GM18907 (cell line): ENCODE data around the gene SNTG2.

ENCODE experiments used
- ATAC-seq: cut with Tn5 transposase; IDR thresholded peaks from one replicate; pipeline ENCODE4 v1.9.1; 2021; ENCODE audit warnings: mild to moderate bottlenecking, moderate library complexity; ENCODE audit not compliant: unreplicated experiment

SNTG2 gene

GRCh38 chr2:1259746-1260145 lies 309.1 kb downstream of the SNTG2 start:
- ATAC-seq, result no peak

- no peak for ATAC-seq
Measured at GRCh38 chr2:1262609-1263008, 312.0 kb downstream of the SNTG2 start.

DNA sequence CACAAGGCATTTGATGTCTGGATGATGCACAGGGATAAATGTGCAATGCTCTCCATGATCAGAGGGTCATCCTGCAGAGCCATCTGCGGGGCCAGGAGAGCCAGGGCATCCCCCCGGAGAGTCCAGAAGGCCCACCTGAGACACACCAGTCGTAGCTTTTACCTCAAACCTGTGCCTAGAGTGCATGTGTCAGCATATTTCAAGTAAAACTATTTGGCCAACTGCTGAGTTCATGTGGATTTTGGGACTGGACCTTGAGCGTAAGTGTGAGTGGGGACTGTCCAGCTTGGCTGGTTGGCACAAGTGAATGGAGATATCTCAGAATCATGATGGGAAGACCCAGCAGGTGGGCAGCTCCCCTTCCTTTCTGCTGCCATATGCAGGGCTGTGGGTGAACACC lies 314.8 kb downstream of the SNTG2 start:
- ATAC-seq, result no peak

- no peak for ATAC-seq
Measured at GRCh38 chr2:1266351-1266750, 315.7 kb downstream of the SNTG2 start.

GRCh38 chr2:1268034-1268433 lies 317.4 kb downstream of the SNTG2 start:
- ATAC-seq, result no peak

DNA sequence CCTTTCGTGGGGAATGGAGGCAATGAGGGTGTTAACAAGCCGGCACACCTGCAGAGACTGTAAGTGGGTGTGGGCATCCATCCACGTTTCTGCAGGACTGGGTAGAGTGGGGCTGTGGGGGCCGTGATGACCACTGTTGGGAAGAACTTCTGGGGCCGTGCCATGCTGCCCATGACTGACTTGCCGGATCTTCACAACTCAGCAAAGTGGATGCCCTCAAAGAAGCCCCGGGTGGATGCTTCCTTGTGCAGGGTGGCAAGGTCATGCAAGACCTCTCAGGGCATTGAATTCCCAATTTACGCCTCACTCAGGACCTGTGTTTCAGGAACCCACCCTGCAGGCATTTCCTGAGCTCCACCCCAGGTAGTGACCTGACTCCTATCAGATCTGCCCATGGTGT lies 319.2 kb downstream of the SNTG2 start:
- no peak for ATAC-seq

DNA sequence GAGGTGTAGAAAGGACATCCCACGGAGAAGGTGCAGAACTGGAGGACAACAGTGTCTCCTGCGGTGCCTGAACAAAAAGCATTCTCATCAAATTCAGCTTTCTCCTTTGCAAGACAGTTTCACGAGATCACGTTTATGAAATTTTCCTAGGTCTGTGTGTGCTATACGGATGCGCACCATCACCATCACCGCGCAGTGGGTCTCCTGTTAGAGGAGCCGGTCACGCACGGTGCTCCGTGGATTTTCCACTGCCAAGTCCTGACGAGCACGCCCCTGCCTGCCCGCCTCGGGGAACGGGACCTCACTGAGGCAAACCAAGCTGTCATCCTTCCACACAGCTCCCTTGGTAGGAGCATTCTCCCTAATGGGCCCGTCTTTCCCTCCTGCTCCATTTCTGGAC lies 322.2 kb downstream of the SNTG2 start:
- ATAC-seq, result no peak

- no peak for ATAC-seq
Measured at GRCh38 chr2:1277634-1278033, 327.0 kb downstream of the SNTG2 start.

DNA sequence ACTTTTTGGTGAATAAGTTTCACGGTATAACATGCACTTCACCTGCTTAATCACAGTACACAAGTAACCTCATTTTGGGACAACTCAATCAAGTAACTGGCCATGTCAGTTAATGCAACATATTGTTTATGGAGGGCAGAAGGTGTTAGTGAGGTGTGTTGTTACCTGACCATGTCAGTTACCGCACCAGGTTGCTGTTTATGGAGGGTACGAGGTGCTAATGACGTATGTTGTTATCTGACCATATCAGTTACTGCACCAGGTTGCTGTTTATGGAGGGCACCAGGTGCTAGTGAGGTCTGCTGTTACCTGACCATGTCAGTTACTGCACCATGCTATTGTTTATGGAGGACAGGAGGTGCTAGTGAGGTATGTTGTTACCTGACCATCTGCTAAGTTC lies 327.5 kb downstream of the SNTG2 start:
- ATAC-seq, result no peak

DNA sequence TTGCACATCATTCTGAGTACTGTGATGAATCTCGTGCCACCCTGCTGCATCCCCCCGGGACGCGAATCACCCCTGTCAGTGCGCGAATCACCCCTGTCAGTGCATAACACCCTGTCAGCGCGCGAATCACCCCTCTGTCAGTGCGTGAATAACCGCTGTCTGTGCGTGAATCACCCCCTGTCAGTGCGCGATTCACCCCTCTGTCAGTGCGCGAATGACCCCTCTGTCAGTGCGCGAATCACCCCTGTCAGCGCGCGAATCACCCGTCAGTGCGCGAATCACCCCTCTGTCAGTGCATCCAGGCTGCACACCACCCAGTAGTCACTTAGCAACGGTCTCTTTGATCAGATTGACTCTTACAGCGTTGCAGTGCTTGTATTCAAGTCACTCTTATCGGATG lies 328.2 kb downstream of the SNTG2 start:
- ATAC-seq, result no peak

DNA sequence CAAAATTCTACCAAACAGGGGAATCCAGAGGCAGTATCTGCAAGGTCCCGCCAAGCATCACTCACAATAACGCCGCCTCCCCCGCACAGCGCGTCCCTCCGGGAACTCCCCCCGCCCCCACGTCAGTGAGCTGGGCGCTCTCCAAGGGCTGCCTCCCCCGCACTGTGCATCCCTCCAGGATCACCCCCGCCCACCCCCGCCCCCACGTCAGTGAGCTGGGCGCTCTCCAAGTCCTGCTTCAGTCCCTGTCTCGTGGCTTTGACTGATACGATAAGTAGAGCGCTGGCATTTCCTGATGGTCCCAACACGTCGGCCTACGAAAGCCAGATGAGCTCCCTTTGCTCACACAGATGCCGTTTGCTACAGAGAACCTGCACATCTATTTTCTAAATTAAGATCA lies 331.9 kb downstream of the SNTG2 start:
- ATAC-seq, result no peak

GRCh38 chr2:1283020-1283801 lies 332.6 kb downstream of the SNTG2 start:
- no peak for ATAC-seq

DNA sequence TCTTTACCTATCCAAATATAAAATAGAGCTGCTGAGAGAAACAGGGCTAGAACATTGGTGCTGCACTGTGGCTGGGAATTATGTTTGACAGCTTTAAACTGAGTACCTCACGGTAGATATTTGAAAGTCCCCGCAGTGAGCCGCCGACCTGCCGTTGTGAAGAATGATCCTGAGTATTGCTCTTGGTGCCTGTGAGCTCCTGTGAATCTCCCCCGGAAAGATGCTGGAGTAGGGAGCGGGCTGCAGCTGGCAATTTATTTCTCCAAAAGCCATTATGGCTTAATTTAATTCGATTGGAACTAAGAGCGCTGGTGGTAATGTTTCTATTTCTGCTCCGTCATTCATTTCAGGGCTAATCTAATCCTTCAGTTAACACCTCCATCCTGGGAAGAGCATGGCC lies 333.2 kb downstream of the SNTG2 start:
- no peak for ATAC-seq

DNA sequence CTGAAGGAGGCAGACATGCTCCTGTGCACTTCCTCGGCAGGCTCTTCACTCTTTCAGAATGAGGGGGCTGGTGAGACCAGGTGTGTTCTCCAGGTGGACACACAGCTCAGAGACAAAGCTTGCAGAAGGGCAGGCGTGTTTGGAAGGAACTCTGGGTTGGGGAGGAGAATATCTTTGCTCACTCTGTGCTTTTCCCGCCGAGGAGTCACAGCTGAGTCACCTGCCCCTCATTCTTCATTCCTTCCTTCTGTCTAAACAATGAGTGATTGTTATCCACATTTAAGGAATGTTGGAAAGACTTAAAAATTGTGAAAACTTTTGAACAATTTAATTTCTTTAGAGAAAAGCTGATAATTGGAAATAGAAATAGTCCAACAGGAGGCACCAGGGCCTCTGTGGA lies 336.3 kb downstream of the SNTG2 start:
- no peak for ATAC-seq

- ATAC-seq, result no peak
Measured at GRCh38 chr2:1287427-1287826, 336.8 kb downstream of the SNTG2 start.

DNA sequence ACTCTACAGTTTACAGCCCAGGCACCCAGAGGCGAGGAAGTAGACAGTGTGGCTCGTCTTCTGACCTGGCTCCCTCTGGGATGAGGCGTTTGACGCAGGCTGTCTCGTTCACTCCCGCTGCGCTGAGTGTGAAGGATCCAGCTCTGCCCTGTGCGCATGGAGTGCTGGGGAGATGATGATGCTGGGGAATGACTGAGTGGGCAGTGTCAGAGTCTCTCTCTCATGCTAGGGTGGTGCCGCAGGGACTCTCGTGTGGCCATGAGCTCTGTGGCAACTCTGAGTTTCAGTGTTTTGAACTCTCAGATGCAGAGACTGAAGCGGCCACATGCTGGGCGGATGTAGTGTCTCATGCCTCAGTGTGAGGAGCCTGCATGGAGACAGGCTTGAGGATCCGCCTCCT lies 344.3 kb downstream of the SNTG2 start:
- ATAC-seq, result no peak

DNA sequence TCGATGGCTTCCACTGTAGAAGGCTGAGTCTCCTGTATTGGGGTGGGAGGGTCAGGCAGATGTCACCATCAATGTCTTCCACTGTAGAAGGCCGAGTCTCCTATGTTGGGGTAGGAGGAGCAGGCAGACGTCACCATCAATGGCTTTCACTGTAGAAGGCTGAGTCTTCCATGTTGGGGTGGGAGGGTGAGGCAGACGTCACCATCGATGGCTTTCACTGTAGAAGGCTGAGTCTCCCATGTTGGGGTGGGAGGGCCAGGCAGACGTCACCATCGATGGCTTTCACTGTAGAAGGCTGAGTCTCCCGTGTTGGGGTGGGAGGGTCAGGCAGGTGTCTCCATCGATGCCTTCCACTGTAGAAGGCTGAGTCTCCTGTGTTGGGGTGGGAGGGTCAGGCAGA lies 345.1 kb downstream of the SNTG2 start:
- no peak for ATAC-seq

DNA sequence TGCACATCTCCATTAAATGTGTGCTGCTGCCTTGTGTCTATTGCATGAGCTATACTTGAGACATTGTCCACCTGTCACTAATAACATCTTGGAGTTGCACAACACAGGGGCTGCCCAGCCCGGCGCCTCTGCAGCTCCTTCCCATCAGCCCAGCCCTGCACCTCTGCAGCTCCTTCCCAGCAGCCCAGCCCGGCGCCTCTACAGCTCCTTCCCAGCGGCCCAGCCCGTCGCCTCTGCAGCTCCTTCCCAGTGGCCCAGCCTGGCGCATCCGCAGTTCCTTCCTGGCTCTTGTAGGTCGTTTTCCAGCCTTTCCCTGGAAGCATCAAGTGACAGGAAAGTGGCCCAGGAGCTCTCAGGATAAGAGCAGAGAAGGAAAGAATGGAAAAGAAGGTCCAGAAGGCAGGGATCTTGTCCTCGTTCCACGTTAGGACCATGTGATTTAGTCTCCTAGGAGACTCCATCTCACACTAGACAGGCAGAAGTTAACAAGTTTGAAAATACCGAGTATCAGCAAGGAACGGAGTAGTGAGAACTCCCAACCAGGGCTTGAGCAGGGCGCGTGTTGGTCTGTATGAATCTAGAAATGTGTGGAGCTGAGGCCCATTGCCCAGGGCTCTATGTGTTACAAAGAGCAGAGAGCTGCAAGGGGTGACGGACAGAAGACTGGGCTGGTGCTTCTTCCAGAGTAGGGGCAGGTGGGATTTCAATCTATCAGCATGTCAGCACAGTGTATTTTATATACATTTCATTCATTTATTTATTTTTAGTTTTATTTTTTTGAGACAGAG lies 346.9 kb downstream of the SNTG2 start:
- ATAC-seq, result no peak

DNA sequence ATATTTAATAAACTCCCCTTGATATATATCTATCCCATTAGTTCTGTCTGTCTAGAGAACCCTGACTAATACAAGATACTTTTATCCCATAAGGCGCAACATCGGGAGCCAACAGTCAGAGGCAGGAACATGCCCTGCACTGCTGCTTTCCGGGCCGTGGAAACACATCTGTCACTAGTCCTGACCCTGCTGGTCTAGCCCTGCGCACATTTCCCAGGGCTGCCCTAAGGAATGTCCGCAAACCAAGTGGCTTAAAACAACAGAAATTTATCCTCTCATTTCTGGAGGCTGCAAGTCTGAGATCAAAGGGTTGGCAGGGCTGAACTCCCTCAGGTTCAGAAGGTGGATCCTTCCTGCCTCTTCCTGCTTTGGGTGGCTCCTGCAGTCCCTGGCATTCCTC lies 348.4 kb downstream of the SNTG2 start:
- no peak for ATAC-seq

DNA sequence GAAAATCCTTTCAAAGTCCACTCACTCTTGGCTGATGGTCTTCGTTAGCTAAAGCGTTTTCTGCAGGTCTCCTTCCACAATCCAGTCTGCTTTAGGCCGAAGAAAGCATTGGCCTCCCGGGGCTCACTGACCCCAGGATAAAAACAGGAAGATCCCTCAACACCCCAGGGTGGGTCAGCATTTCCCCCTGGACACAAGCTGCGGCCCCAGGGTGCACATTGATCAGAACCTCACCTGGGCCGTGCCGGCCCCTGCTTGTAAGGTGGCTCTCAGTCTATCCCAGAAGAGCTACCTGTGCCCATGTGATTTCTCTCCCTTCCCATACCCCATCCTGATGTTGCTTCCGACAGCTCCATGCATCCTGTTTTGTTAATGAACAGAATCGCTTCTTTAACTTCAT lies 349.6 kb downstream of the SNTG2 start:
- no peak for ATAC-seq

DNA sequence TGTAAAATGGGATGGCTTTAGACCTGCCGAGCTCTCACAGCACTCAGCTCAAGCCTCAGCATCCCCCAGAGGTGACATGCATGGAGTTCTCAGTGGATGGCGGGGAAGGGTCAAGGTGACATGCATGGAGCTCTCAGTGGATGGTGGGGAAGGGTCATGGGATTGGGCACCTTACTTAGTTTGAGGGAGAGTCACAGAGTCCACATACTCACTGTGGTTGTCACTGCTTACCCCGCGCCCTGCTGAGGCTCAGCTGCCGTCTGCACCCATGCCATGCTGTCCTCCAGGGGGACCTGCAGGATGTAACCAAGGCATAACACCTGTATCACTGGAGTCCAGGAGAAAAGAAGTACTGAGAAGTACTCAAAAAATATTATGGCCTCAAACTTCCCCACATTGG lies 350.4 kb downstream of the SNTG2 start:
- no peak for ATAC-seq

- ATAC-seq, result no peak
Measured at GRCh38 chr2:1305342-1306013, 354.8 kb downstream of the SNTG2 start.
